HG02571 (cell line): Measurements from ENCODE around the gene BRI3.

Source experiments
- ATAC-seq: cut with Tn5 transposase; IDR thresholded peaks from one replicate; pipeline ENCODE4 v1.9.1; 2021; ENCODE audit warnings: mild to moderate bottlenecking, moderate library complexity; ENCODE audit not compliant: unreplicated experiment

Gene BRI3, protein sequence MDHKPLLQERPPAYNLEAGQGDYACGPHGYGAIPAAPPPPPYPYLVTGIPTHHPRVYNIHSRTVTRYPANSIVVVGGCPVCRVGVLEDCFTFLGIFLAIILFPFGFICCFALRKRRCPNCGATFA

DNA sequence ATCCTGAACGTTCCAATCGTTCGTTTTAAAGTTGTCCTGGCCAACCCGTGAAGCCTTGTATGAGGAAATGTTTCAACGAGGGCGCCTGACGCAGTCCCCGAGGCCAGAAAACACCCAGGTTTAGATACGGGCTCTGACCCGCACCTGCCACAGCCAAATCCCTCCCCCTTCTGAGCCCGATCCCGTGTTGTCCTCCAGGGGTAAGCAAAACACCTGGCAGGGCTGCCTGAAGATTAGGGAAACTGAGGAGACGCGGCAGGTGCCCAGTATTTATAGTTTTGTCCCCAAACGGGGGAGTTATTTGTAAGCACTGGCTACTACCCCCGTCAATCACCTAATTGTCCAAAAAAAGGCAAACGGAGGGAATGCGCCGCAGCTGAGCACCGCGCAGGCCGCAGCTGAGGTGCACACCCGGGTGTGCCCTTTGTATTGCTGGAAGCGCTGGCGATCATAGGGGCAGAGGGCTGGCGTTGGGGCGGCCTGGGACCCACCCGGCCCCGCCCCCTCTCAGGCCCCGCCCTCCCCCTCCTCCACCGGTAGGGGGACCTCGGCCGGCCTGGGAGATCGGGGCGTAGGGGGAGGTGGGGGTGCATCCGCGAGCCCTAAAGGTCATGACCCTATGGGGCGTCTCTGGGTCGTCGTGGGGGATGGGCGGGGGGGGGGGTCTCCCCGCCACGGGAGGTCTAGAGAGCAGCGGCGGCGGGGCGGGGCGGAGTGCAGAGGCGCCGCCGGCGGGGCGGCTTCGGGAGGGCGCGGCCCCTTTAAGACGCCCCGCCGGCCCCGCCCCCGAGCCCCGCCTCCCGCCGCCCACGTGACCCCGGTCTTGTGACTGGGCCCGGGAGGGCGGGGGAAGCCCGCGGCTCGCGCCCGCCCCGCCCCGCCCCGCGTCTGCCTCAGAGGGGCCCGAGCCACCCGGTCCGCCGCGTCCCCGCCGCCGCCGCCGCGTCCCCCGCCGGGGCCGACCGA, at the start of gene BRI3:
Gene BRI3, plus strand, starts transcription at position 896 of the 966 bp plus-strand sequence. CDS start 110 bp downstream, outside the sequence.
- peak; percentile 82 for ATAC-seq

DNA sequence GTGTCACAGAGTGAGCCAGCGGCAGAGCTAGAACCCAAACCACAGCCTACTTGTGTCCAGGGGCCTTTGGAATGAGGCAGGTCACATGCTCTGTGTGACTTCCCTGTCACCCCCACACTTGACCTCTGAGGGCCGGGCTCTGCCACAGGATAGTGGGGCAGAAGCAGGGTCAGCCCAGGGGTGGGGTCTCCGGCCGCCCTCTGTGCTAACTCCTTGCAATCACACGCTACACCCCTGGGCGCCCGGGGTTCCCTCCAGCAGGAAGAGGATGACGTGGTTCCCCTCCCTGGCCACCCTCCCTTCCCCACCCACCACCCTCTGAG, 49.3 kb upstream of the BRI3 start:
- ATAC-seq = no peak

DNA sequence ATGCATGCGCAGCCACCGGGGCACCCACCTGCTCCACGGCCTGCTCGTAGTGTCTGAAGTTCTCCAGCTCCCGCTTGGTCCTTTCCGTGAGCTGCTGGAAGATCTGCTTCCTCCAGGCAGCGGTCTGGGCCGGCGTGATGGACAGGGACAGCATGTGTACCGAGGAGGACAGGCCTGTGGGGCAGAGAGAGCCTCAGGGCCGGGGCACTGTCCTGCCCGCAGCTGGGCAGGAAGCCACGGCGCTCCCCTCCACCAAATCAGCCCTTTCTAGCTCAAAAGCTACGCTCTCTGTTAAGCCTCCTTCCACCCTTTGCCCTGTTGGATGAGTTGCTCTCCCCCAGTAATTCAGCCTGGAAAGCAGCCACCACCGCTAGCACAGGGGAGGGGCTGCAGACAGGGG, 48.7 kb upstream of the BRI3 start:
- ATAC-seq = no peak

DNA sequence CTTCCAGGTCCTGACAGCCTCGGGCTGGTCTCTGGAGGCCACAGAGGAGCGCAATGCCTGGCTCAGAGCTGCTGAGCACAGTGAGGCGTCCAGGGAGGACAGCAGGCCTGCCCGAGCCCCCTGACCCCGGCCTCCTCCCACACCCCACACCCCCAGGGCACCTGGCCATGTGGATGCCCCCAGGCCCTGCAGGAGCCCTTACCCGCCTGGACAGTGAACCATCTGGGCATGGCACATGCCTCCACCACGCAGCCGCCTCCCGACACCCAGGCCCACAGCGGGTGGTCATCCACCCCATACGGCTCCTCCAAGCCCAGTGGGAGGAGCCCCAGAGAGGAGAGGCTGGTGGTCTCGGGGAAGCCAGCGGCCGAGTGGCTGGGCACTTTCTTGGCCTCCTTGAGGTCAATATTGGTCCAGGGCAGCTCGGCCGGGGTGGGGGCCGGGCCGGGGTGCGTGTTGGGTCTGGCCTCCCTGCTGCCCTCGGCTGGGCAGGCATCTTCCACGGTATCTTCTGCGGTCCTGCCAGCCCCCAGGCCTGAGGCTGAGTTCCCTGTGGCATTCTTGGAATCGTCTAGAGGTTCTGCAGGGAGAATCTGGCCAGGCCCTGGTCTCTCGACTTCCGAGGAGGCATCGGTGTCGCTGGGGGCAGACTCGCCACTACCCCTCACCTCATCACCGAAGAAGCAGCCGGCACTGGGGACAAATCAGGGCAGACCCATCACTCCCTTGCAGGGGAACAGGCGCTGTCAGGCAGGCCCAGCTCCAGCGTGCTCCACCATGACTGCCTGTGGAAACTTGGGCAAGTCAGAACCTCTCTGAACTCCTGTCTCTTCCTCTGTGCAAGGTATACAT, 48.0 kb upstream of the BRI3 start:
- no peak for ATAC-seq

DNA sequence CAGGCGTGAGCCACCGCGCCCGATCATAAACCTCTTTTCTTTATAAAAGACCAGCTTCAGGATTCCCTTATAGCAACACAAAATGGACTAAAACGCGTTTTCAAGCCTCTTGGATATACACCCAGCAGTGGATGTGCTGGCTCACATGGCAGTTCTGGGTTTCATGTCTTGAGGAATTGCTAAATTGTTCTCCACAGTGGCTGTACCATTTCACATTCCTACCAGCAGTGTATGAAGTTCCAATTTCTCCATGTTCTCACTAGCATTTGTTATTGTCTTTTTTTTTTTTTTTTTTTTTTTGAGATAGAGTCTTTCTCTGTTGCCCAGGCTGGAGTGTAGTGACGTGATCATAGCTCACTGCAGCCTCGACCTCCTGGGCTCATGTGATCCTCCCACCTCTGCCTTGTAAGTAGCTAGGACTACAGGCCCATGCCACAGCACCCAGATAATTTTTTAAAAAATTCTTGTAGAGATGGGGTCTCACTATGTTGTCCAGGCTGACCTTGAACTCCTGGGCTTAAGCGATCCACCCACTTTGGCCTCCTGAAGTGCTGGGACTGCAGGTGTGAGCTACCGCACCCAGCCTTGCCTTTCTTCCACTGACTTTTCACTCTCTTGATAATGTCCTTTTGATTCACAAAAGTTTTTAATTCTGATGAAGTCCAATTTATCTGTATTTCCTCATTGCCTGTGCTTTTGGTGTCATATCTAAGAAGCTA, 46.9 kb upstream of the BRI3 start:
- ATAC-seq = no peak

DNA sequence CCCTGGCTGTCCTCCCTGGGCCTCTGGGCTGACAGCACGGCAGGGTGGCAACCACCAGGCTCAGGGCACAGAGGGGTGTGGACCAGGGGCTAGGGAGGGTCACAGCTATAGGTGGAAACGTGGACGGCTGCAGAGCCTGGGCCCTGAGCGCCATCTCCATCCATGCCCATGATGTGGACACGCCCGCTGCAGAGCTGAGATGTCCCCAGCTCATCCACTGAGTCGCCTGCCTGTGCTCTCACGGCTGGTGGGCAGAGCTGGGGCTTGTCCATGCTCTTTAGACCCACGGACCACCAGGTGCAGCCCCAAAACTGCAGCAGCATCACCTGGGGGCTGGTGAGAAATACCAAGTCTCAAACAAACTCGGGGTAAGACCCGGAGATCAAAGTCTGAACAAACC, 45.6 kb upstream of the BRI3 start:
- ATAC-seq = no peak

DNA sequence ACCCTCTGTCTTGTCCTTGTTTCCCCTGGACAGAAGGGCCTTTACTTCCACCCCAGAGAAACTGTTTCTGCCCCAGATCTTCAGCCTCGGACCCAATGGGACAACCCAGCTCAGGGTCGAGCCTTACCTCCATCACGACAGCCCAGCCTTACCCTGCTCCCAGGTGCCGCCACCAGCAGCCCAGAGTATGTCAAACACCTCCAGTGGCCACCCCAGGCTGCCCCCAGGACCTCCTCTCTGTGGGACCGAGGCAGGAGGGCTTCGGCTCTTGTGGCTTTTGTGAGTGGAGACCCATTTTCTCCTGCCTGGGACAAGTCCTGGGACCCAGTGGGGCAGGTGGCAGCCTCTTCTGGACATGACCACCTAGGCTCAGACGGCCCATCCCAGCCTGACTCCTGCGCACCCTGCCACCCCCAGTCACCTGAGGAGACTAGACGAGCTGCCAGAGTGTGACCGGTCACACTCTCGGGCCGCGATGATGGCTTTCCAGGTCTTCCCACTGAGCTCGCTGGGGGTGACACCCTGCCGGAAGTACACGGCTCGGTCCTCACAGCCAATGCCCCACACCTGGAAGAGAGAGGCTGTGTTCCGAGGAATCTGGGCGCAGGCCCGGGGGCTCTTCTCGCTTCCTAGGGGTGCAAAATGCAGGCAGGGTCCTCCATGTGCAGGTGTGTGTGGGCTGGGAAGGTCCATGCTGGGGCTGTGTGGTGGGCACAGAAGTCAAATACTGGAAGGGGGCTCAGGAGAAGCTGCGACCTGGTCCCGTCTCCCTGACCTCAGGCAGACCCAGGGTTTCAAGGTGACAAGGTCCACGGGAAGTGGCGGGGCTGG, 44.9 kb upstream of the BRI3 start:
- no peak for ATAC-seq

DNA sequence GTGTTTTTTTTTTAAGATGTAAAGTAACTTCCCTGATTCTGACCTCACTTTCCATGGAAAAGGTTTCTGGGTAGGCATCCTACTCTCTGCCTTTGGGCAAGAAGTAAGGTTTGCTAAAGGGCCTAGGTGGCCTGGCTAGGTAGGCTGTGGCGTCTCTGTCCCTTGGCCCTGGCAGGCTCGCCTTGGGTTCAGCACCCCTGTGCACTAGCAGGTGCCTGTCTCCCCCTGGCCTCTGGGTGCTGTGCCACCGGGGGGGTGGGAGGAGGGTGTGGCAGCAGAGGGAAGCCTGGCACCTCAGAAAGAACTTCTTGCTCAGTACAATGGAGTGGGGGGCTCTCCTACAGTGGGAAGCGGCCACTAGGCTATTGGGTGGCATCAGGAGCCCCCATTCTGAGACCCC, 43.4 kb upstream of the BRI3 start:
- ATAC-seq = no peak

DNA sequence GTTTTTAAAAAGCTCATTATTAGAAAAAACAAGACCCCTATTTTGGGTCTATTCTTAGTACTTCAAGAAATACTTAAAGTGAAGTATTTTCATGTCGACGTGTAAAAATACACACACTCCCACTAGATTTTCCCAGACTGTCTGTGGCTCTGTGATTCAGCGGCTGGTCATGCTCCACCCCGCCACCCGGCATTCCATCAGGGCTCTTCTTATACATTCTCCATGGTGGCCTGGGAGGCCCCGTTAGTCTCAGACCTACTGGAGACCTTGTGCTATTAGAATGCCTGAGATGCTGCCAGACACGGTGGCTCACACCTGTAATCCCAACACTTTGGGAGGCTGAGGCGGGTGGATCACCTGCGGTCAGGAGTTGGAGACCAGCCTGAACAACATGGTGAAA, 42.5 kb upstream of the BRI3 start:
- no peak for ATAC-seq

DNA sequence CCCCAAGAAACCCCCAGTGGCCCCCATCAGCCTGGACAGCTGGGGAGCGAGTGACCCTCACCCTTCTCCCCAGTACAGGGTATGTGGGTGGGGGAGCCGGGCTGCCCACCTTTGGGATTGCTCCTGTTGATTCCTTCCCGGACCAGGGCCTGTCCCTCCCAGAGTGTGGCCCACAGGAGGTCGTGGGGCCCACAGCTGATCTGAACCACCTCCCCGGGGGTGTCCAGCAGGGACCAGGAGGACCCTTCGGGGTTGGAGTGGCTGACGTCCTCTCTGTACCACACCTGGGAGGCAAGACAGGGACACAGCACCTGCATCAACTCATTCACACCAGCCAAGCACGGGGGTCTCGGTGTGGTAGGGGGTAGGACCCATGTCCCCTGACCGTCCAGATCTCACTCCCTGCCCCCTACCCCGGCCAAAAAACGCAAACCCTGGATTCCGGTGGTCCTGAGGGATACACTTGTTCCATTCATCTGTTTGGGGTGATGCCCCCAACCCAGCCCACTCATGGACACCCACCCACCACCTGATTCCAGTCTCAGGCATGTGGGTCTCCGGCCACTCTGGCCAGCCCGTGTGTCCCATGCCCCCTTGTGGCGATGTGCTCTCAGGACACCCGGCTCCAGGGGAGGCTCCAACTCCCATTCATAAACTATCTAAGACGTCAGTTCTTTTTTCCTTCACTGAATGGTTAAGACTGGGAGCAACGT, 40.4 kb upstream of the BRI3 start:
- ATAC-seq = no peak

DNA sequence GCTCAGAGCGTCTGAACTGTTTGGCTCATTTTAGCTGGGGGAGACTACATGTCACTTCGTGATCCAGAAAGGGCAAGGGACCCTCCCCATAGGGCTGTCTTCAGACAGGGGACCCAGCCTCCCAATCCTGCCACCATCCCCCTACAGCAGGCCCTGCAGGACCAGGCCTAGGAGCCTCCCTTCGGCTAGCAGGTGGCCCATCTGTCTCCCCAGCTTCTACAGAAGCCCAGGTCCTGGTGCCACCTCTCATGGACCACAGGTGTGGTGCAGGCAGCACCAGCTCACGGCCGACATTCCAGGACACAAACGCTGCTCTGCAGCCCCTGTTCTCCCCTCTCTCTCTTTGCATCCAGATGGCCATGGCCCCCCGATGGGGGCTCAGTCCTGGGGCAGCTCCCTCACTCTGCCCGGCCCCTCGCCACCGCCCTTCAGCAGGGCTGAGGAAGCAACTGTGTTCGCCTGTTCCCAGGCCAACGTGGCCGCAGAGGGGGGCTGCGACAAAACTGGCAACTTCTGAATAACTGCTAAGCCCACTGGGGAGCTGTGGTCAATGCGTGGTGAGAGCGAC, 39.7 kb upstream of the BRI3 start:
- ATAC-seq = no peak

DNA sequence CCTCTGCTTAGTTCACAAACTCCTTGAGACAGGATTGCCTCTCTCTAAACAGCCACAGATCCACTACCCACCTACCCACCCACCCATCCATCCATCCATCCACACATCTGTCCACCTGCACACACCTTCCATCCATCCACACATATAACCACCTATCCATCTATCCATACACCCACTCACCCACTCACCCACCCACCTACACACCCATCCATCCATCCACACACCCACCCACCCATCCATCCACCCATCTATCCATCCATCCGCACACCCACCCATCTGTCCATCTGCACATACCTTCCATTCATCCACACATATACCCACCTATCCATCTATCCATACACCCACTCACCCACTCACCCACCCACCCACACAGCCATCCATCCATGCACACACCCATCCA, 39.1 kb upstream of the BRI3 start:
- ATAC-seq = no peak

DNA sequence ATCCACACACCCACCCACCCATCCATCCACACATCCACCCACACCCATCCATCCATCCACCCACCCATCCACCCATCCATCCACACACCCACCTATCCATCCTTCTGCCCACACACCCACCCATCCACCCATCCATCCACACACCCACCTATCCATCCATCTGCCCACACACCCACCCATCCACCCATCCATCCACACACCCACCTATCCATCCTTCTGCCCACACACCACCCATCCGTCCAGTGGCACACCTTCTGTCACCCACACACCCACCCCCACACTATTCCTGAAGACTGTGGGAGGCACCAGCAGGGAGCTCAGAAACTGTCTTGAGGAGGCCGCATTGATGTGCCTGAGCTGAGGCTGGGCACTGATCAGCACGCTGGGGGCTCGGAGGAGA, 38.6 kb upstream of the BRI3 start:
- ATAC-seq = no peak

DNA sequence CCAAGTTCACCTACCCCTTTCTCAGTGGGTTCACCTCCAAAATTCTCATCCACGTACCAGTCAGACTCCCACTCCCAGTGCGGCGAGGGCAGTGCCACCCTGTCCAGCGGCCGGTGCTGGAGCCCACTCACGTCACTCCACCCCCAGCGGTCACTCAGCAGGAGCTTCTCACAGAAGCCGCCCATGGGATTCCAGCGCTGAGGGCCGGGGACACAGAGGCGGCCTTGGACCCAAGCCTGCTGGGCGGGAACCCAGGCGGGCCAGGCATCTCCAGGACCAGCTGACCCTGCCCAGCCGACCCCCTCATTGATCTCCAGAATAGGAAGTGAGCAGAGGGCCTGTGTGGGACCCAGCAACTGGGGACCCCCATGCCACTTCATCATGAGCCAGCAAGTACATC, 36.6 kb upstream of the BRI3 start:
- no peak for ATAC-seq

DNA sequence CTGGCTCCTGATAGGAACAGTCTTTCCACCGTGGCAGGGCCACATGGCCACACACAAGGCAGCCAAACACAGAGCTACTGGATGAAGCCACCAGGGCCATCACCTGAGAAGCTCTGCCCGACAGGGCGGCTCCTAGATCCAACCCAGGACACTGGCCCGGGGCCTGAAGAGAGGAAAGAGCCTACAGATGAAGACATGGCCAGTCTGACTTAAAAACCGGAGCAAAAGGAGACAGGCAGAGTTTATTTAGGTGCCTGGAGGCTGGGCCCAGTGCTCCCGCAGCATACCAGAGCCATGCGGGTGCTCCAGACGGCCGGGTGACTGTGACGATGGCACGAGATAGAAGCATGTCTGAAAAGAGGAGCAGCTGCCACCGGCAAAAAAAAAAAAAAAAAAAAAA, 33.3 kb upstream of the BRI3 start:
- no peak for ATAC-seq

DNA sequence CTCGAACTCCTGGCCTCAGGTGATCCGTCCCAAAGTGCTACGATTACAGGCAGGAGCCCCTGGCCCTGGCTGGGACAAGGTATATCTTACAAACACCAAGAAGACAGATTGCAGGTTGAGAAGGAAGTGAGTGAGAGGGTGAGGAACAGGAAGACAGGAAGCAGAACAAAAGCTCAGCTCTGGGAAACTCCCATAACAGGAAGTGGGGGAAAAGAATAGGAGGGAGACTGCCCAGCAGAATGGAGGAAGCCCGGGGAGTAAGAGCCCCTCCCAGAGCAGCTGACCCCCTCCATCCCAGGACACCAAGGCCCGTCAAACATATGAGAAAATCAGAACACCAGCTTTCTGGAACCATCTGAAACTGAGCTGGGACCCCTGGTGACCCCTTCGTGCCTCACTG, 32.4 kb upstream of the BRI3 start:
- no peak for ATAC-seq

DNA sequence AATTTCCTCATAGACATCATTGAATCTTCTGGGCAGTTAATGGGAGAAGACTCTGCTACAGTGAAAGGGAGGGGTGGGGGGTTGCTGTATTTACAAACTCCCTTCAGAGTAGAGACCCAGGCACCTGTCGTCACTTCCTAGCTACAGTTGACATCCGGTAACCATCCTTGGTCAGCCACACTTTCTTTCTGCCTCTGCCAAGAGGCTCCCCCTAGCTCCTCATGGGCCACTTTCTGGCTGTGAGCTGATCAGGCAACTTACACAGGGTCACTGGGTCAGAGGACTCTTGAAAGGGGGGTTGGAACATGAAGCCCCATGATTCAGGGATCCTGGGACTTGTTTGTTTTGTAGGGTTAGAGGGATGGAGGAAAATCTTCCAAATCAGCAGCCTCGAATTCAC, 30.7 kb upstream of the BRI3 start:
- ATAC-seq = no peak

DNA sequence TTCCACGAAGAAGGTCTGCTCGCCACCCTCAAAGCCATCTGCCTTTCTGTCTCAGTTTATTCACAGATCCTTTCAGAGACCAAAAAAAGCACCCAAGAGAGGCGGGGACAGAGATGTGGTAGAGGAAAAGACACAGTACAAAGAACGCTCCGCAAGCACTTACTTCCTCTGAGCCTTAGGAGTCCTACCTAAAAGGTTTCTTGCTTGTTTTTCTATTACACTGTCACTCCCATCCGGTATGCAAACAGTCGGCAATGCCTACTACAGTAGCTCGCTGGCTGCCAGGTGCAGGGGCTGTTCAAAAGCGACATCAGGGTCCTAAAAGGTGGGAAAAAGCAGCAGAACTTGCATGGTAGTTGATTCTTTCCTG, 30.3 kb upstream of the BRI3 start:
- ATAC-seq = peak; percentile 22
